ENCODE measurements around the gene NAA40.

The NAA40 gene

DNA sequence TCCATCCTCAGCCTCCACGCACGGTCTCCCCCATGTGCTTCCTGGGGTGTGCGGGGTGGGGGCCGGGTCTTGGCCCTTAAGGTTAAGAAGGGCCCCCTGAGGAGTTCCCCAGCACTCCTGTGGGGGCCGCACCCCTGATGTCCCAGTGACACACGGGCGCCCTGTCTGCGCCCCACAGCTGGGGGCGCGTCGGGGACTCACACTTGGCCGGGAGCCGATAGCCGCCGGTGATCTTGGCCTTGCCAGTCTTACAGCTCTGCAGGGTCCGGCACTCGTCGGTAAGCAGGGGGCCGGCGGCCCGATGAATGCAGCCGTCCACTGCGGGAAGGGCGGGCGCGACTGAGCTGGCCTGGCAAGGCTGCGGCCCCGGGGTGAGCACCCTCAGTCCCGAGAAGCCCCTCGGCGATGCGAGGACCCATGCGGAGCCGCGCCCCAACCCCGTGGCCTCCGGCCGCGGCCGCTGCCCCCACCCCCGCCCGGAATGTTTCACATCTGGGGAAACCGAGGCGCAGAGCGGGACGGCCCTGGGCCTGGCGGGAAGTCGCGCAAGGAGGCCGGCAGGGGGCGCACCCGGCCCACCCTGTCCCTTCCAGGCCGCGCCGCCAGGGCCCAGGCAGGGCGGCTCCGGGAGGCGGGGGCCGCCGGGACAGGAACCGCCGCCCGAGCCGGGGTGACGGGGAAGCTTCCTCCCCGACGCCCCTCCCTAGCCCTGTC lies 61.4 kb downstream of the NAA40 start:
- Histone ChIP-seq H2AK5ac (ENCODE audit: low read length) (no peak overlapping the region), H2AFZ (ENCODE audit: insufficient read depth, low read length, poor library complexity) (no peak overlapping the region), H3K4me2 (ENCODE audit: low read length) (peak overlapping the region; percentile 73), H3K14ac (ENCODE audit: low read length) (no peak overlapping the region), H3K4ac (ENCODE audit: low read depth, low read length) (no peak overlapping the region), H3K23ac (ENCODE audit: low read length) (no peak overlapping the region), H3K36me3 (ENCODE audit: control insufficient read depth in 1 of 2, insufficient read depth in 2 of 2, low read length in 2 of 2) (peaks cover 31 to 32% of the 10 kb centered on the region in 2 experiments), H3K9ac (ENCODE audit: low read length) (no peak overlapping the region), H4K91ac (ENCODE audit: low read depth, low read length) (no peak overlapping the region), H3K79me2 (ENCODE audit: control insufficient read depth, insufficient read depth, low read length, poor library complexity) (no peaks in the 10 kb centered on the region), H3K18ac (ENCODE audit: low read length) (no peak overlapping the region), H2BK12ac (ENCODE audit: low read length) (no peak overlapping the region), H4K12ac (ENCODE audit: low read depth, low read length) (no peak overlapping the region), H3K4me3 (ENCODE audit: low read depth, low read length) (no peak overlapping the region), H3K79me1 (ENCODE audit: low read length) (no peaks in the 10 kb centered on the region), H2BK120ac (ENCODE audit: insufficient read depth, low read length, poor library complexity) (no peak overlapping the region), H3K4me1 (ENCODE audit: control insufficient read depth in 1 of 2, insufficient read depth in 2 of 2, low read length in 2 of 2) (peaks cover 15% of the 10 kb centered on the region in 2 experiments), H3K9me3 (ENCODE audit: insufficient read depth, low read depth, low read length) (peaks cover 2% of the 10 kb centered on the region), H3K27ac (ENCODE audit: low read depth, low read length) (no peak overlapping the region), H2BK5ac (ENCODE audit: low read depth, low read length, poor library complexity) (no peak overlapping the region), H3K27me3 (ENCODE audit: insufficient read depth, low read length) (no peaks in the 10 kb centered on the region), H4K8ac (ENCODE audit: low read depth, low read length) (peak overlapping the region; percentile 42)
- WGBS (ENCODE audit: extremely low coverage, insufficient coverage, insufficient read length): no CpG with 5 or more reads among the region's 67 CpGs
- DNase-seq: peak; percentile 58 to 78

DNA sequence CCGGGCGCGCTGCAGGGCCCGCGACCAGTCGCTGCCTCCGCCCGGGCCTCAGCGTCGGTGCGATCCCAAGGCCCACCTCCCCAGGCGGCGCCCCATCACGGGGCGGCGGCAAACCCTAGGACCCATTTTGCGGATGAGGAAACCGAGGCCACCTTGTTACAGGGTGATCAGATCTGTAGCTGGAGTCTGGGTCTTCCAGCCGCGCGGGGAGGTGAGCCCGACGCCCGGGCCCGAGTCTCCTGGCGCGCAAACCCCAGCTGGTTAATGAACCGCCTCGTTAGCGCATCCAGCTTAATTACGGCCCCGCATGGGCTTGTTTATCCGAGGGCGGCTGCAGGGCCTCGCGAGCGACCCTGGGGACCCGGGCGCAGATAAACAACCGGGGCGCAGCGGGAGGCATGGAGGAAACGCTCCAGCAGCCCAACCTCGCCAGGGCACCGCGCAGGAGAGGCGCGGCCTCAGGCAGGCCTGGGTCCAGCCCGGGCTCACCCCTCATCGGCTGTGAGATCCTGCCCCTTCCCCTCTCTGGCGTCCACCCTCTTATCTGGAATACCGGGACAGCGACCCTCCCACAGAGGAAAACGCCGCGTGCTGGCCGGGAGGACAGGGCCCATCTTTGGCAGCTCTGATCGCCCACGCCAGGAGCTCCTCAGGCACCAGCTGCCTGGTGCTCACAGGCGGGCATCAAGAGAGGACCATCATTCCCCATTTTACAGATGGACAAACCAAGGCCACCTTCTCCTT lies 62.1 kb downstream of the NAA40 start:
- peaks cover 24 to 26% of the 10 kb centered on the region in 2 experiments for H3K36me3 ChIP-seq (ENCODE audit: control insufficient read depth in 1 of 2, insufficient read depth in 2 of 2, low read length in 2 of 2)
- H3K4me2 ChIP-seq (ENCODE audit: low read length): peak overlapping the region; percentile 73
- H3K9ac ChIP-seq (ENCODE audit: low read length): no peak overlapping the region
- no peaks in the 10 kb centered on the region for H3K27me3 ChIP-seq (ENCODE audit: insufficient read depth, low read length)
- no peak overlapping the region for H2AK5ac ChIP-seq (ENCODE audit: low read length)
- H3K14ac ChIP-seq (ENCODE audit: low read length): peak overlapping the region; percentile 24
- no peak overlapping the region for H2BK5ac ChIP-seq (ENCODE audit: low read depth, low read length, poor library complexity)
- H2AFZ ChIP-seq (ENCODE audit: insufficient read depth, low read length, poor library complexity): no peak overlapping the region
- no peak overlapping the region for H2BK120ac ChIP-seq (ENCODE audit: insufficient read depth, low read length, poor library complexity)
- H3K23ac ChIP-seq (ENCODE audit: low read length): no peak overlapping the region
- H3K4me3 ChIP-seq (ENCODE audit: low read depth, low read length): no peak overlapping the region
- no peaks in the 10 kb centered on the region for H3K79me1 ChIP-seq (ENCODE audit: low read length)
- H4K8ac ChIP-seq (ENCODE audit: low read depth, low read length): peak overlapping the region; percentile 42
- H4K12ac ChIP-seq (ENCODE audit: low read depth, low read length): no peak overlapping the region
- H2BK12ac ChIP-seq (ENCODE audit: low read length): no peak overlapping the region
- no peaks in the 10 kb centered on the region for H3K79me2 ChIP-seq (ENCODE audit: control insufficient read depth, insufficient read depth, low read length, poor library complexity)
- H3K4me1 ChIP-seq (ENCODE audit: control insufficient read depth in 1 of 2, insufficient read depth in 2 of 2, low read length in 2 of 2): peaks cover 15% of the 10 kb centered on the region in 2 experiments
- H4K91ac ChIP-seq (ENCODE audit: low read depth, low read length): no peak overlapping the region
- H3K27ac ChIP-seq (ENCODE audit: low read depth, low read length): no peak overlapping the region
- H3K4ac ChIP-seq (ENCODE audit: low read depth, low read length): no peak overlapping the region
- no CpG with 5 or more reads among the region's 60 CpGs for WGBS (ENCODE audit: extremely low coverage, insufficient coverage, insufficient read length)
- no peak for DNase-seq
- peaks cover 2% of the 10 kb centered on the region for H3K9me3 ChIP-seq (ENCODE audit: insufficient read depth, low read depth, low read length)
- H3K18ac ChIP-seq (ENCODE audit: low read length): no peak overlapping the region

DNA sequence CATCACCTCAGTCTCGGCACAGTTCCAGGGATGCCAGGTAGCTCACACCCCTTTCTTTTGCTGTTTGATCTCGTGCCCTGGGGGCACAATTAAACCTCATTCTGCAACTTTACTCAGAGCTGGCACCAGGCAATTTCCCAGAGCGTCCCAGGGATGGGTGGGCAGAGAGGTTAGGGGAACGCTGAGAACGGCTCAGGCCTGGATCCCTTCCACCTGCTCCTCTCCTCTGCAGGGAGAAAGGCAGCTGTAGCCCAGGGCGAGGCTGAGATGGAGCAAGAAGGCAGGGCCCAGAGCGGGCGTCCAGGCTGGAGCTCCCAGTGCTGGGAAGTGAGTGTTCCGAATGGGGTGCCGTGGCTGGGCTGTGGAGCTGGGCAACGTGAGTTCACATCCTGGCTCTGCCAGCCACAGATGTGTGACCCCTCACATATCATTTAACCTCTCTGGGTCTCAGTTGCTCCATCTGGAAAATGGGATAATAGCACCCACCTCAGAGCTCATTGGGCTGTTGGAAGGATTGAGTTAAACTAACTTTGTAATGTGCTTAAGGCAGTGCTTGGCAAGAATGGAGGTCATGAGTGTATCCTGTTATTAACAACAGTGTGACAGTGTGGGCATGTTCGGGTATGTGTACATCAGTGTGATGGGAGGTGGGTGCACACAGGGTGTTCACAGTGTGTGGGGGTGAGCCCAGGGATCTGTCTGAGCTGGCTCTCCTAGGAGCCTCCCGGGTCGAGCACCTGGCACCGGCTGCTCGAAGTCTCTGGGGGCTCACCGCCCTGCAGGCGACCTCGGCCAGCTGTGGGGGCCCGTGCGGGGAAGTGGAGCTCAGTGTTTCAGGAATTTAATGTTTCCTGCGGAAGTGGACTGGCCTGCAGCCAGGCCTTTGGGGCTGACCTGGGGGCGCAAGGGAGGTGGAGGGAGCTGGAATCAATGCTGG lies 63.0 kb downstream of the NAA40 start:
- Histone ChIP-seq H3K27ac (ENCODE audit: low read depth, low read length) (no peak overlapping the region), H3K36me3 (ENCODE audit: control insufficient read depth in 1 of 2, insufficient read depth in 2 of 2, low read length in 2 of 2) (peaks cover 16 to 18% of the 10 kb centered on the region in 2 experiments), H4K8ac (ENCODE audit: low read depth, low read length) (no peak overlapping the region), H2AK5ac (ENCODE audit: low read length) (no peak overlapping the region), H3K18ac (ENCODE audit: low read length) (no peak overlapping the region), H4K12ac (ENCODE audit: low read depth, low read length) (no peak overlapping the region), H3K9me3 (ENCODE audit: insufficient read depth, low read depth, low read length) (peaks cover 2% of the 10 kb centered on the region), H3K4me2 (ENCODE audit: low read length) (no peak overlapping the region), H3K79me2 (ENCODE audit: control insufficient read depth, insufficient read depth, low read length, poor library complexity) (no peaks in the 10 kb centered on the region), H4K91ac (ENCODE audit: low read depth, low read length) (no peak overlapping the region), H2BK12ac (ENCODE audit: low read length) (no peak overlapping the region), H3K4me3 (ENCODE audit: low read depth, low read length) (no peak overlapping the region), H3K4me1 (ENCODE audit: control insufficient read depth in 1 of 2, insufficient read depth in 2 of 2, low read length in 2 of 2) (peaks cover 15% of the 10 kb centered on the region in 2 experiments), H2BK5ac (ENCODE audit: low read depth, low read length, poor library complexity) (no peak overlapping the region), H3K14ac (ENCODE audit: low read length) (no peak overlapping the region), H3K79me1 (ENCODE audit: low read length) (no peaks in the 10 kb centered on the region), H2AFZ (ENCODE audit: insufficient read depth, low read length, poor library complexity) (no peak overlapping the region), H3K23ac (ENCODE audit: low read length) (no peak overlapping the region), H3K4ac (ENCODE audit: low read depth, low read length) (no peak overlapping the region), H2BK120ac (ENCODE audit: insufficient read depth, low read length, poor library complexity) (no peak overlapping the region), H3K9ac (ENCODE audit: low read length) (no peak overlapping the region), H3K27me3 (ENCODE audit: insufficient read depth, low read length) (peaks cover 6% of the 10 kb centered on the region)
- peak in 1 of 2 donors; percentile 17 for DNase-seq
- no CpG with 5 or more reads among the region's 23 CpGs for WGBS (ENCODE audit: extremely low coverage, insufficient coverage, insufficient read length)

Measured in trophoblast cell (in vitro differentiated cells and primary cell).